Activated T-cell treated with anti-CD3 and anti-CD28 coated beads, Interleukin-2, amount 50 U/mL, for 48 hours (primary cell): Measurements from ENCODE around the gene NR1H3.
A peak's percentile ranks its signal among the peaks of the same experiment; 100 is the strongest.

ENCODE experiments used
- DNase-seq, 2 experiments: peaks; one replicate each; pipeline ENCODE4 v3.0.0-alpha.2; 2020

Gene NR1H3

DNA sequence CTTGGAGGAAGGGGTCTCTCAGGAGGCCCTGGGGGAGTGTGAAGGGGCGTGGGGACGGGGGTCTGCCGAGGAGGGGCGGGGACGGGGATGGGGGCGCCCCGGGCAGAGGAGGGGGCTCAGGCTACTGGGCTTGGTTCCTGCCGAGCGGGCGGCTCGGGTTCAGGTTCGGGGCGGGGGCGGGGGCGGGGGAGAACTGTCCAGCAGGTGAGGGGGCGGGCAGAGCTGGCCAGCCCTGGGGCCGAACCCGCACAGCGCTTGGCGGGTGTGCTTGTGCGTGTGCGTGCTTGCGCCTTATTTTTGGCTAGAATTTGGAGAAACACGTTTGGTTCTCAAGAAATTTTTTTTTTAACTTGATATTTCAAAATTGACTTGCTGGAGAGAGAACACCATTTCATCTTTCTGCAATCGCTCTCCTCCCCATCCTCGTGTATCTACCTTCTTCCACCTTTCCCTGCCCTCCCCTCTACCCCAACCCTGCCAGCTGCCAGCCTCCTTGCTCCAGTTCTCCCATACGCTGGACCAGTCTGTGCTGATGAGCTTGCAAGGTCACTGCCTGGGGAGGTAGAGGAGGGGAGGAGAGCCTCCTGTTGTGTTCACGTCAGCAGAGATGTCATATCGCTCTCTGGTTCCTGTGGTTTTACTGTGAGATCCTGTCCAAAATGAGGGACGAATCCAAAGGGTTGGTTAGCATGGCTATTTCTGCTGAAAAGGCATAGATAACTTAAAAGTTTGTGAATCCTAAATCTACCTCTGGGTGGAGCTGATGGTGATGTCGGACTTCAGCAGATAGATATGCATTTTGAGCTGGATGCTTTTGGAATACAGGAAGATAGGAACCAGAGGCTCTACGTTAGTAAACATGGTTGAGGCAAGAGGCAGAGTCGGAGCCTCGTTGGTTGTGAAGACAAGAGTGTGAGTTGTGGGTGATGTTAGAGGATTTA is 12.8 kb downstream of the NR1H3 start:
- DNase-seq = peak; percentile 43 to 52

DNA sequence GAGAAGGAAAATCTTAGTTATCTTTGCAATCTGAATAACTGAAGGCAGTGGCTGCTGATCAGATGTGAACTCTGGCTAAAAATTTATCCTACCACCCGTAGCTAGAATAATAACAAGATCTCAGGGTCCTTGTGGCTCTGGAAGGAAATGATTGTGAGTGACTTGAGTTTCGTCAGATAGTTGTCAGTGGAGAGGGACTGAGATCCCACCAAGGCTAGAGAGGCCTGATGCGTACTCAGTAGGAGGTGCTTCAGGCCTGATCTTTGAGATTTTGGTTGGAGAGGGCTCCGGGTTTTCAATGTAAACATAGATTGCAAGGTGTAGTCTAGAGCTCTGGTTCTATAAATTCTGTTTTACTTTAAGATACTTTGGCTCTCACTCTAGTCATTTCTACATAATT is 13.5 kb downstream of the NR1H3 start:
- no peak for DNase-seq

DNA sequence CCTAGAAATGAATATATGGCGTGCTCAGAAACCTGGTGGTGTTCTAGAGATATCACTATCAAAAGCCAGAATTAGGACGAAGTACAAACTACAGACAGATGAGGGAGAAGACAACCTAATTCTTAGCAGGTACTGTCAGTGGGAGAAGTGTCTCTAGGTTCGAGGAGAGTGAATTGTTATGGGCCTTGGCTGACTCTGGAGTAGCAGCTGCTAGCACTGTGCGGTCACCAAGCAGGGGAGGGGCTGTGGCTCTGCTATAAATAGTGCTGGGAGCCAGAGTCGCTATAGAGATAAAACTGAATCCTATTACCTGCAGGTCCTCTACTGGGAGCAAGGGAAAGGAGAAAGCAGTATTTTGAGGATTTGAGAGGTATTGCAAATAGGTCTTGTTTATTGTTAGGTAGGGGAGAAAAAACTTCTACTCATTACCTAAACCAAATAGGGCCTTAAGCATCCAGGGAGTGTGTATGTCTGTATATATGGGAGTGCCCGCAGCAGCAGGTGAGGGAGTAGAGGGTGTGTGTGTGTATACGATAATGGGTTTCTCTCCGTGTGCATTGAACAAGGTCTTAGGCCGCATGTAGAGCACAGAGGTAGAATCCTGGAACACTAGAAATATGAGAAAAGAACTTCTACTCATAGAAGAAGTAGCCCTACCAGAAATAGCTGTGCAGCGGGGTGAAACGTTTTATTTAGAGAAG is 14.3 kb downstream of the NR1H3 start:
- no peak for DNase-seq

DNA sequence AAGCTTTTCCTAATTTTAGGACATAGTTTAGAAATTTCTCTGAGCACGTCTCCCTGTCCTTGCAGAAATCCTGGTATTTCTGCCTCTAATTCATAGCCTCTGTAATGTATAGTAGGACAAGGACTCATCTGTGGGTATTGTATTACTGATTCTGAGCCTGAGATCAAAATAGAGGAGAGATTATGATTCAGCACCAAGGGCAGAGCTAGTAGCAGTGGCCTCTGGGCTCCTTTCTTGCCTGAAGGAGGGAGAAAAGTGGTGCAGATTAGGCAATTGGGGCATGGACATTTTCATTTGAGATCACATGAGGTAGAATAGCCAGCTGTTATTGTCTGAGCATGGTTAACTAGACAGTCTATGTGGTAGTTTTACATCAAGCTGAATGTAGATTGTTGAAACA is 14.9 kb downstream of the NR1H3 start:
- no peak for DNase-seq

DNA sequence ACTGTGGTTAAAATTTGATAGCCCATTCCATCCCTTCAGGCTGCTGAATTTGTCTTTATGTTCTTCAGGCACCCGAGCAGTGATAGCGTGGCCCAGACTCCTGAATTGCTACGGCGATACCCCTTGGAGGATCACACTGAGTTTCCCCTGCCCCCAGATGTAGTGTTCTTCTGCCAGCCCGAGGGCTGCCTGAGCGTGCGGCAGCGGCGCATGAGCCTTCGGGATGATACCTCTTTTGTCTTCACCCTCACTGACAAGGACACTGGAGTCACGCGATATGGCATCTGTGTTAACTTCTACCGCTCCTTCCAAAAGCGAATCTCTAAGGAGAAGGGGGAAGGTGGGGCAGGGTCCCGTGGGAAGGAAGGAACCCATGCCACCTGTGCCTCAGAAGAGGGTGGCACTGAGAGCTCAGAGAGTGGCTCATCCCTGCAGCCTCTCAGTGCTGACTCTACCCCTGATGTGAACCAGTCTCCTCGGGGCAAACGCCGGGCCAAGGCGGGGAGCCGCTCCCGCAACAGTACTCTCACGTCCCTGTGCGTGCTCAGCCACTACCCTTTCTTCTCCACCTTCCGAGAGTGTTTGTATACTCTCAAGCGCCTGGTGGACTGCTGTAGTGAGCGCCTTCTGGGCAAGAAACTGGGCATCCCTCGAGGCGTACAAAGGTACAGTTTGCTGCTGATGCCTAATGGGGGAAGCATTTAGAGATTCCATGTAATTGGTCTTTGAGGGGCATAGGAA is 16.9 kb downstream of the NR1H3 start:
- DNase-seq = no peak

DNA sequence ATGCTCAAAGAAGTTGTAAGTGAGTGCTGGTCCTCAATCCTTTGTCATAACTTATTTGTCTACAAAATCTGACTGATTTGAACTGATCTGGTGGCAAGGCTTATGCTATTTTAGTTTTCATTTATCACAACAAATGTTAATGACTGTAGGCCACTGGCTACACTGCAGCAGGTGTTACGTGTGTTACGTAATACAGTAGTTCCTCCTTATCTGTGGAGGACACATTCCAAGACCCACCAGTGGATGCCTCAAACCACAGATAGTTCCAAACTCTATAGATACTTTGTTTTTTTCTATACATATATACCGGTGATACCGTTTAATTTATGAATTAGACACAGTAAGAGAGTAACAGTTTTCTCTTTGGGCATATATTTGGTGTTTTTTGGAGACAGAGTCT is 19.1 kb downstream of the NR1H3 start:
- no peak for DNase-seq

DNA sequence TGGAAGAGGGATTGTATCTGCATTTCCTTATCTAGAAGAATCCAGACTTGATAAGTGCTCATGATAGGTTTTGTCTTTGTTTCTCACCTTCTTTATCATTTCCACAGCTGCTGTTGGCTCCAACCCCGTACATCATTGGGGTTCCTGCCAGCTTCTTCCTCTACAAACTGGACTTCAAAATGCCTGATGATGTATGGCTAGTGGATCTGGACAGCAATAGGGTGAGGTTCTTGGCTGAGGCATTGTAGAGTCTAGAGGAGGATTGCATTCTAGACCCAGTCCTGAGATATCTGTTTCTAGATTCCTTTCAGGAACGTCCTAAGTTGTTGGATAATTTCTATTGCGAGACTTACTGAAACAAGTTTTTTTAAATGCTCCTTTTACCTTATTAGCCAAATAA is 20.3 kb downstream of the NR1H3 start:
- DNase-seq = no peak

DNA sequence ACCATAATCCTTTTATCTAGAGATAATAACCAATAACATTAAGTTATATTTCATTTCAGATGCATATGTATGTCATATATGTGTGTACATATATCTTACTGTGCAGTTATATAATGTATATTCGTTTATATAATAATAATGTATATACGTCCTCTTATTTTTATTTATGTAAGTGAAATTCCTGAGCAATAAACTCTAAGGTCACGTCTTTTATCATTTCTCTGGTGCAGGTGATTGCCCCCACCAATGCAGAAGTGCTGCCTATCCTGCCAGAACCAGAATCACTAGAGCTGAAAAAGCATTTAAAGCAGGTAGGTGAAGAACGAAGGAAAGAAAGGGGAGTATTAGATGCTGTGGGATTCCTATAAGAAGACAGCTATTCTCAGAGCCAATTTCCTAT is 21.0 kb downstream of the NR1H3 start:
- no peak for DNase-seq

DNA sequence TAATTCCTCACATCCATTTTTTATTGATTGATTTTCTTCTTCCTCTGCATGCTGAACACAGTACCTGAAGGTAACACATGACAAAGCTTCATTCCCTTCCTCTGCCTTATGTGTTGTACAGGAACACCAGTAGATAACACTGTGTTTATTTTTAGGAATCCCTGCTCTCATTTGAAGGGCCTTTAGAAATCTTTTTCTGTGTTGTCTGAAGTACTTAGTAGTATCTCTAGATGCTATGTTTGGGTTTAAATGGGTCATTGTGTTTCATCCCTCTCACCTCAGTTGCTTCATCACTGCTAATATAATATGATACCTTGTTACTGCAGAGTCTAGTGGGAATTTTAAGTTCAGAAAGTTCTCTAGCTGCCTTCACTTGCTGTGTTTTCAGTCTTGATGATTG is 22.3 kb downstream of the NR1H3 start:
- no peak for DNase-seq

DNA sequence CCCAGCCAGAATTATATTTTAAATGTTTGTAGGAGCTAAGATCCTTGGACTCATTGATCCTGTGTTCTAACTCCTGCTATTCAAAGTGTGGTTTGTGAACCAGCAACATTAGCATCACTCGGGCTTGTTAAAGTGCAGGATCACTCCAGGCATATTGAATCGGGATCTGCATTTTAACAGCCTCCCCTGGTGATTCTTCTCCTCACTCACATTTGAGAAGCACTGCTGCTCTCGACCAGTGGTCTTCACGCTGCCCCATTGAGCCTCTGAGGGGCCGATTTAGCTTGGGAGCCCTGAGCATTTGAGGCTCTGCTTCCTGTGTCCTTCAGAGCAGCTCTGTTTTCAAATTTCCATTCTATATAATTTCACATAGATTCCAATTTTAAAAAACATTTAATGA is 23.1 kb downstream of the NR1H3 start:
- no peak for DNase-seq

DNA sequence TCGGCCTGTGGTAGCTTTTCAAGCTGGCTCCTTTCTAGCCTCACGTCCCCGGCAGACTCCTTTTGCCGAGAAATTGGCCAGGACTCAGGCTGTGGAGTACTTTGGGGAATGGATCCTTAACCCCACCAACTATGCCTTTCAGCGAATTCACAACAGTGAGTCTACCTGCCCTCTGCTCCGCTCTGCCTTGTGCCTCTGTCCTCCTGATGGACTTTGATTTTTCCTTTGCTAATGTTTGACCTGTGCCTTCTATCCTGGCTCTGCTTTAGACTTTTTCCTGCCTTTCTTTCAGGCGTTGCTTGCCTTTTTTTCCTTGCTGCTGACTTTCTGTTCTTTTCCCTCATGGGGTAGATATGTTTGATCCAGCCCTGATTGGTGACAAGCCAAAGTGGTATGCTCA is 24.7 kb downstream of the NR1H3 start:
- DNase-seq = no peak

DNA sequence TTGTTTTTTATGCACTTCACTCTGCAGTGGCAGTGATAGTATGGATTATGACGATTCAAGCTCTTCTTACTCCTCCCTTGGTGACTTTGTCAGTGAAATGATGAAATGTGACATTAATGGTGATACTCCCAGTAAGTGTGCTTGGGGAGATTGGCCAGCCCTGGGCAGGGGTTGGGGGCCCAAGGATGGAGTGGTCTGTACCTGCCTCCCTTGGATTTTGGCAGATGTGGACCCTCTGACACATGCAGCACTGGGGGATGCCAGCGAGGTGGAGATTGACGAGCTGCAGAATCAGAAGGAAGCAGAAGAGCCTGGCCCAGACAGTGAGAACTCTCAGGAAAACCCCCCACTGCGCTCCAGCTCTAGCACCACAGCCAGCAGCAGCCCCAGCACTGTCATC is 26.4 kb downstream of the NR1H3 start:
- DNase-seq = no peak

DNA sequence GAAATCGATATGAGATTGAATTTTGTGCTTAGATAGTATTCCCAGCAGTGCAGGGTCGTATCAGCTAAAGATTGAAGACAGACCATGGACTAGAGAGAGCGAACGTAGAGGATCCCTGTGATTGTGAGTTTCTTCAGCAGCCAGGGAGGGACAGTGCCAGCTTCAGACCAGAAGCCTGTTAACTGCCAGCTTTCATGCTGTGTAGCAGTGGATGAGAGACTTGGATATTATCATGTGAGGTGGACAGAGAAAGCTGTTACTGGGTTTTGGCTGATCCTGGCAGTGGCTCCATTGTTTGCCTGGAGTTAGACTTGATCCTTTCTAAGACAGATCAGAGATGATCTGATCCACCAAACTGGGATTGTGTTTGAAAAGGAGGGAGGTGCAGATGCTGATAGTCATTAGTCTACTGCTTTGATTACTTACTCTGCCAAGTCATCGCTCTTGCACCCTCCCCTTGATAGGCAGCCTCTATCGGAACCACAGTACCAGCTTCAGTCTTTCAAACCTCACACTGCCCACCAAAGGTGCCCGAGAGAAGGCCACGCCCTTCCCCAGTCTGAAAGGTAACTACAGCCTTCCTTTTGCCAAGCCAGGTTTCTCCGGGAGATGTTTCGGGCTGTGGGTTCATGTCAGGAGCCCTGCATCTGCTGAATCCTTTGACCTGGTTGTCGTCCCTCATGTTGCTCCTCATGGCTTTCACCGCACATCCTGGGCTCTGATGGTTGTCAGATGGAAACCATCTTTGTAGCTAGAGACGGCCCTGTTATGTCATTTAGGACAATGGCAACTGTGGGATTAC is 28.4 kb downstream of the NR1H3 start:
- no peak for DNase-seq

DNA sequence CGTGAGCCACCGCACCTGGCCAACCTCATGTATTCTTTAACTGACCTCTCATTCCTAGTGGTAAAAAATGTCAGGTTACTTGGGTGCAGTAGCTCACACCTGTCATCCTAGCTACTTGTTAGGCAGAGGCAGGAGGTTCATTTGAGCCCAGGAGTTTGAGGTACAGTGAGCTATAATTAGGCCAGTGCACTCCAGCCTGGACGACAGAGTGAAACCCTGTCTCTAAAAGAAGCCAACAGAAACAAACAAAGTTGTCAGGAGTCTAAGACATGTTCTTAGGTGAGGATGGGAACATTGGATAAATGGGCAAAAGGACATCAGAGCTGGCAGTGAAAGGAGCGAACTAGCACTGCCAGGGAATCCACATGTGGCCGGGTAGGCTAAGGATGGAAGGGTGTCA is 30.3 kb downstream of the NR1H3 start:
- DNase-seq = no peak

DNA sequence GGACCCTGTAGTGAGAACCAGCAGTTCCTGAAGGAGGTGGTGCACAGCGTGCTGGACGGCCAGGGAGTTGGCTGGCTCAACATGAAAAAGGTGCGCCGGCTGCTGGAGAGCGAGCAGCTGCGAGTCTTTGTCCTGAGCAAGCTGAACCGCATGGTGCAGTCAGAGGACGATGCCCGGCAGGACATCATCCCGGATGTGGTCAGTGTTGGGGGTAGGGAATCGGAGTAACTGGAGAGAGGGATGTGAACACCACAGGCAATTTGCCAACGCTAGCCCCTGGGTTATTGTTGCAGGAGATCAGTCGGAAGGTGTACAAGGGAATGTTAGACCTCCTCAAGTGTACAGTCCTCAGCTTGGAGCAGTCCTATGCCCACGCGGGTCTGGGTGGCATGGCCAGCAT is 32.1 kb downstream of the NR1H3 start:
- DNase-seq = no peak

DNA sequence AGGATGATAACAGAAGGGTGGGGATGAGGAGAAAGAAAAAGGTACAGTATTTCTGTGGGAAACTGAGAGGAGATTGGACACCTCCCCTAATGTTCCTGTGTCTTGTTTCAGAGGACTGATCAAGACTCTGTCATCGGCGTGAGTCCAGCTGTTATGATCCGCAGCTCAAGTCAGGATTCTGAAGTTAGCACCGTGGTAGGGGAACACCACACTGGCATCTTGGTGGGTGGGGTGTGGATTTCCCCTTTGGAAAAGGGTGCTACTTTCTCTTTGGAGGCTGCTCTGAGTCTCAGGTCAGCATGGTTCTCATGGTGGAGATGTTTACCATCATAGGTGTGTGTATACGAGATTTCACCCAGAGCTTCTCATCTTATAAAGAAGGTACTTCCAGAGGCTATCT is 37.6 kb downstream of the NR1H3 start:
- no peak for DNase-seq

DNA sequence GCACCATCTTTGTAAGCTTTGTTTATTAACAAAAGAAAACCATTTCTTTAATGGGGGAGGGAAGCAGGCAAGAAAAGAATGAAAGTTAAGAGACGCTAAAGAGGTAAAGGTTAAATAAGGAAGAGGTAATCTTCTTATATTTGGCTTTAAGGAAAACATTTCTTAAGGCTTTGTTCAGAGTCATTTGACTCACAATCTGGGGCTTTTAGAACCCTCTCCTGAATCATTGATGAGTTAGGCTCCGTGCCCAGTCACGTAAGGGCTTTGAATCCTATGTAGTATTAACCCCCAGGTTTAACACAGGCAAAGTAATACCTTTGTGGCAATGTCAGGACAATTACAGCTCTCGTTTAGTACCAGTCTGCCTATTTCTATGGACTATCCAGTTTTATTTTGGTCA is 38.2 kb downstream of the NR1H3 start:
- DNase-seq = no peak

DNA sequence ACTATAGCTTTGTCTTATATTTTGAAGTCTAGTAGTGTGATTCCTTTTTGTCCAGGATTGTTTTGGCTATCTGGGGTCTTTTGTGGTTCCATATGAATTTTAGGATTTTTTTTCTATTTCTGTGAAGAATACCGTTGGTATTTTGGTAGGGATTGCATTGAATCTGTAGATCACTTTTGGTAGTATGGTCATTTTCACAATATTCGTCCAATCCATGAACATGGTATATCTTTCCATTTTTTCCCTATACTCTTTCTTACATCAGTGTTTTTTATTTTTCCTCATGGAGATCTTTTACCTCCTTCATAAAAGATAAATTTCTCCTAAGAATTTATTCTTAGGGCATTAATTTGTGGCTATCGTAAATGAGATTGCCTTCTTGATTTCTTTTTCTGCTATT is 41.3 kb downstream of the NR1H3 start:
- no peak for DNase-seq

DNA sequence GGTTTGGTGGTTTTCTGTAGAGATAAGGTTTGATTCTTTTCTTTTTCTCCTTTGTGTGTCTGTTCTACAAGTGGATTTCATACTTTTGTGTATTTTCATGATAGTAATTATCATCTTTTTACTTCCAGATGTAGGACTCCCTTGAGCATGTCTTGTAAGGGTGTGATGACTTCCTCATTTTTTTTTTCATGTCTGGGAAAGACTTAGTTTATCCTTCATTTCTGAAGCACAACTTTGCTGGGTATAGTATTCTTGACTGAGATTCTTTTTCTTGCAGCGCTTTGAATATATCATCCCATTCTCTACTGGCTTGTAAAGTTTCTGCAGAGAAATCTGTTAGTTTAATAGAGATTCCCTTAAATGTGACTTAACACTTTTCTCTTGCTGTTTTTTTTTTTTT is 45.1 kb downstream of the NR1H3 start:
- no peak for DNase-seq

DNA sequence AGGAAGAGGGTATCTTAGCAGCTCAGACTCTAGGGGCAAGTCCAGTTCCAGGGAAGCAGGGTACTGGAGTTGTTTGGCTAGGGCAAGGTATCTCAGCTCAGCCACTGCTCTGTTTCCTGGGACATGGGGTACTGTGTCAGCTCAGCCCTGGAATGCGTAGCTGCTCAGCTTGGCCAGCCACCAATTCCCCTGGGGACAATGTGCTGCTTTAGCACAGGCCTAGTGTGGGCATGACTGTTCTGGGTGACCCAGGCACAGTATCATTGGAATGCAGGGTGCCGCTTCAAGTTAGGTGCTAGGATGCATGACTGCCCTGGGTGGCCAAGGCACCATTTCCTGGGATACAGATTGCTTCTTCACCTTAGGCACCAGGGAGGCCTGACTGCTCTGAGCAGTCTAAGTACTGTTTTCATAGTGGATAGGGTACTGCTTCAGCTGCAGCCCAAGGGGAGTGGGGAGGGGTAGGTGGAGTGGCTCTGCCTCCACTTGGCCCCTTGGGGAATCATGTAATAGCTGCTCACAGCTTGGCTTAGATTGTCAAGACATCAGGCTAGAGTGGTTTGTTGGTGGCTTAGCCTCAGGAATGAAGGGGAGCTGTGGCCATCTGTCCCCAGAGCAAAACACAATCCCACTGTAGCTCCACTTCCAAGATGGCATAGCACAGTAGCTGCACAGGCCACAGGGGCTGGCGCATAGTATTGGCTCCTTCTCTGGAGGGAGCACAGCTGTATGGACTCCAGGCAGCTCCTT is 48.1 kb downstream of the NR1H3 start:
- no peak for DNase-seq

DNA sequence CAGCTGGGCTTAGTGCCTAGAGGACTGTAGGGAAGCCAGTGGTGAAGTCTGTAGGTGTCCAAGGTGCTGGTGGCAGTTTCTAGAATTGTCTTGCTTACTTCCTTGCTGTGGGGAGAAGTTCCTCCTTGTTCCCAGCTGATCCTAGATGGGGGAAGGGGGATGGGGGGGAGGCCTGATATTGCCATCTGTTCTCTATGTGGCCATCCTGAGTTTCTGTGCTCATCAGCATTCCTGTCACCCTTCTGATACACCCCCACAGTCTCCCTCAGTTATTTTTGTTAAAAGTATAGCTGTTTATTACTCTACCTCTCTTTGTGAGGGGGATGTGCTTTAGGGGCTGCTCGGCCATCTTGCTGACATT is 48.7 kb downstream of the NR1H3 start:
- DNase-seq = no peak
